ENCODE results near the gene OTUB2. TPM values are rescaled to one million over a fixed set of nuclear protein-coding genes. Genes with fewer than 3 reads are reported as not detected.

Gene OTUB2
- total RNA-seq, 1 experiment from 2014 or later = 3.4 TPM

- H3K36me3 ChIP-seq (ENCODE audit: control insufficient read depth, insufficient read depth, low read length) = no peaks in the 10 kb centered on the region
- no peak overlapping the region for H3K27ac ChIP-seq (ENCODE audit: low read length)
- POLR2A ChIA-PET = no interaction called here
- intact Hi-C loops (cut with micrococcal nuclease; ENCODE audit: unreplicated experiment) (no loop called here), in situ Hi-C loops (cut with HindIII; ENCODE audit: low pct_unique_long_range_greater_than_20kb, low sequenced_read_pairs) (no loop called here)
- no peak overlapping the region for H3K4me3 ChIP-seq (ENCODE audit: low read depth in 2 of 2, low read length in 2 of 2)
- no peak for TF ChIP-seq REST (IDR thresholded peaks at IDR 0.05; ENCODE audit: insufficient read depth in 1 of 2, low read depth in 2 of 2, low read length in 1 of 2)
- TF ChIP-seq TCF7L2 (IDR thresholded peaks at IDR 0.05; ENCODE audit: low read depth, low read length) = no peak
- no peak for TF ChIP-seq SIN3A (IDR thresholded peaks at IDR 0.05; ENCODE audit: borderline replicate concordance, insufficient read depth, low read depth, low read length)
- TF ChIP-seq POLR2AphosphoS5 (IDR thresholded peaks at IDR 0.05; ENCODE audit: low read depth, low read length) = no peak
- no peak for TF ChIP-seq CTCF (IDR thresholded peaks at IDR 0.05)
- H3K4me1 ChIP-seq (ENCODE audit: control insufficient read depth, insufficient read depth, low read length) = no peaks in the 10 kb centered on the region
- no peak for DNase-seq (ENCODE audit: low read depth, low spot score)
- no peaks in the 10 kb centered on the region for H3K9me3 ChIP-seq (ENCODE audit: control insufficient read depth, insufficient read depth, low read depth, low read length)
- BruUV-seq (replicated peaks) = no TSS peak
- ATAC-seq = no peak
- no peaks in the 10 kb centered on the region for H3K27me3 ChIP-seq (ENCODE audit: control insufficient read depth, insufficient read depth, low read length)
- CTCF ChIA-PET = no interaction called here
Observed at GRCh38 chr14:94088516-94088915, 62.4 kb downstream of the OTUB2 start.

- DNase-seq (ENCODE audit: low read depth, low spot score) (no peak), ATAC-seq (no peak)
- BruUV-seq (replicated peaks) = no TSS peak
- in situ Hi-C loops (cut with HindIII; ENCODE audit: low pct_unique_long_range_greater_than_20kb, low sequenced_read_pairs) = no loop called here
- no peaks in the 10 kb centered on the region for H3K27me3 ChIP-seq (ENCODE audit: control insufficient read depth, insufficient read depth, low read length)
- no peaks in the 10 kb centered on the region for H3K9me3 ChIP-seq (ENCODE audit: control insufficient read depth, insufficient read depth, low read depth, low read length)
- intact Hi-C loops (cut with micrococcal nuclease; ENCODE audit: unreplicated experiment) = no loop called here
- no peaks in the 10 kb centered on the region for H3K4me1 ChIP-seq (ENCODE audit: control insufficient read depth, insufficient read depth, low read length)
- H3K4me3 ChIP-seq (ENCODE audit: low read depth in 2 of 2, low read length in 2 of 2) = no peak overlapping the region
- TF ChIP-seq SIN3A (IDR thresholded peaks at IDR 0.05; ENCODE audit: borderline replicate concordance, insufficient read depth, low read depth, low read length) (no peak), REST (IDR thresholded peaks at IDR 0.05; ENCODE audit: insufficient read depth in 1 of 2, low read depth in 2 of 2, low read length in 1 of 2) (no peak), POLR2AphosphoS5 (IDR thresholded peaks at IDR 0.05; ENCODE audit: low read depth, low read length) (no peak), CTCF (IDR thresholded peaks at IDR 0.05) (no peak), TCF7L2 (IDR thresholded peaks at IDR 0.05; ENCODE audit: low read depth, low read length) (no peak)
- CTCF ChIA-PET = no interaction called here
- POLR2A ChIA-PET = no interaction called here
- H3K27ac ChIP-seq (ENCODE audit: low read length) = no peak overlapping the region
- no peaks in the 10 kb centered on the region for H3K36me3 ChIP-seq (ENCODE audit: control insufficient read depth, insufficient read depth, low read length)
Observed at GRCh38 chr14:94089479-94089878, 63.3 kb downstream of the OTUB2 start.
